ENCODE results near the gene SLC8B1. TPM values are rescaled to one million over a fixed set of nuclear protein-coding genes. Genes with fewer than 3 reads are reported as not detected.

Gene SLC8B1
- 10 to 100 TPM; 25.2 to 44.2 TPM for total RNA-seq

DNA sequence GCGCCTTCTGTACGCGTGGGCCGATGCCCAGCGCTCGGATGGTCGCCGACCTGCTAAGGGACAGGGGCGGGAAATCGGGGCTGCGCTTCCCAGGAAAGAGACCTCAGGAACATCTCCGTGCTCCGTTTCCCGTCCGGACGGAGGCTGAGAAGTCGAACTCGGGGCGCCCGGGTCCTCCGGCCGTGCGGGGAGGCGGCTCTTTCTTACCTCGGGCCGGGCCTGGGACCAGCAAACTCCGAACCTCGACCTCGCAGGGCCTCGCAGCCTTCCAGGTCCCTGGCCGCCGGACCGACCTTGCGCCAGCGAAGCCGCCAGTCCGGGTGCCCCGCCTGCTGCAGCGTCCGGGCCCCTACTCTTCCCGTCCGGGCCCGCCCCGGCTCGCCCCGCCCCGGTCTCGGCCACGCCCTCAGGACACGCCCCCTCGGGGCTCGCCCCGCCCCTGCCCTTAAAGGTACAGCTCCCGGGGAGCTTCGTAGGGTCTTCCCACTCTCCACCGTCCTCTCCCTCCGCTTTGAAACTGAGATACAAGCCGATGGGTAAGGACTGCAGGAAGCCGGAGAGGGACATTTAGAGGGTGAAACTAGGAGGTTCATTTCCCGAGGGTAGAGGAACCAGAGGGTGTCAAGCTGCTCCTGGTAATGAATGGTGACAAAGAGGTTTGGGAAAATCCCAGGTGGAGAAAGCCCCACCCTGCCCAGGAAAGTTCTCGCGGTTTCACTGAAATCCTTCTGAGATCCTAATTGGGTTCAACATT, at the start of gene SLC8B1:
SLC8B1 (minus strand) TSS at position 324 of the 754 bp plus-strand sequence. CDS start 2,231 bp downstream, outside the sequence.
- intact Hi-C loops (cut with DNase I): no loop called here

DNA sequence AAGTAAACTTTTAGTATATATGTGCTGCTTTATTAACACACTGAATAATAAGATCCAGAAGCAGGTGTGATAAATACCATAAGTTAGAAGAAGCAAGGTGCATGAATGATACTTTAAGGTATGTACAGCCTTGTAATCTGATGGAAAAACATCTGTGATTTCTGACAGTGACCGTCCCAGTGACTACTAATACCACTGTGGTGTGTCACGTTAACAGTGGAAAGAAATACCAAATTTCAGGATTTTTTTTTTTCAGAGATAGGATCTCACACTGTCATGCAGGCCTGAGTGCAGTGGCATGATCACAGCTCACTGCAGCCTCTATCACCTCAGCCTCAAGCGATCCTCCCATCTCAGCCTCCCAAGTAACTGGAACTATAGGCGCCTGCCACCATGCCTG, 47.3 kb upstream of the SLC8B1 start:
- no peak overlapping the region for H3K27ac ChIP-seq
- WGBS, 2 donors: 94 to 99% methylated on average over 4 of the region's 4 CpGs
- ATAC-seq (no peak), DNase-seq (no peak)
- H3K27me3 ChIP-seq: no peaks in the 10 kb centered on the region
- TF ChIP-seq, protein P1, sequence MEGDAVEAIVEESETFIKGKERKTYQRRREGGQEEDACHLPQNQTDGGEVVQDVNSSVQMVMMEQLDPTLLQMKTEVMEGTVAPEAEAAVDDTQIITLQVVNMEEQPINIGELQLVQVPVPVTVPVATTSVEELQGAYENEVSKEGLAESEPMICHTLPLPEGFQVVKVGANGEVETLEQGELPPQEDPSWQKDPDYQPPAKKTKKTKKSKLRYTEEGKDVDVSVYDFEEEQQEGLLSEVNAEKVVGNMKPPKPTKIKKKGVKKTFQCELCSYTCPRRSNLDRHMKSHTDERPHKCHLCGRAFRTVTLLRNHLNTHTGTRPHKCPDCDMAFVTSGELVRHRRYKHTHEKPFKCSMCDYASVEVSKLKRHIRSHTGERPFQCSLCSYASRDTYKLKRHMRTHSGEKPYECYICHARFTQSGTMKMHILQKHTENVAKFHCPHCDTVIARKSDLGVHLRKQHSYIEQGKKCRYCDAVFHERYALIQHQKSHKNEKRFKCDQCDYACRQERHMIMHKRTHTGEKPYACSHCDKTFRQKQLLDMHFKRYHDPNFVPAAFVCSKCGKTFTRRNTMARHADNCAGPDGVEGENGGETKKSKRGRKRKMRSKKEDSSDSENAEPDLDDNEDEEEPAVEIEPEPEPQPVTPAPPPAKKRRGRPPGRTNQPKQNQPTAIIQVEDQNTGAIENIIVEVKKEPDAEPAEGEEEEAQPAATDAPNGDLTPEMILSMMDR (IDR thresholded peaks at IDR 0.05): no peak
- no peak for TF ChIP-seq POLR2A (IDR thresholded peaks at IDR 0.05)
- intact Hi-C loops (cut with DNase I): no loop called here
- H3K9me3 ChIP-seq: no peaks in the 10 kb centered on the region
- no peaks in the 10 kb centered on the region for H3K4me1 ChIP-seq
- no peak overlapping the region for H3K4me3 ChIP-seq
- H3K36me3 ChIP-seq (replicated peaks in 1 of 2; ENCODE audit: insufficient read depth in 1 of 2, low read depth in 2 of 2): peaks cover 0 to 14% of the 10 kb centered on the region in 2 donors

More for the DNA sequence above, at the start of gene SLC8B1:
- Histone ChIP-seq H3K4me3 (peak within 1 kb of the TSS; percentile 18 to 55), H3K27me3 (no peaks in the 10 kb centered on the region), H3K4me1 (peaks cover 25% of the 10 kb centered on the region), H3K27ac (peak within 1 kb of the TSS; percentile 59 to 83 (median 74)), H3K36me3 (replicated peaks in 1 of 2; ENCODE audit: insufficient read depth in 1 of 2, low read depth in 2 of 2) (peaks cover 0 to 2% of the 10 kb centered on the region in 2 donors), H3K9me3 (no peaks in the 10 kb centered on the region)
- peak; percentile 98 for ATAC-seq
- DNase-seq: peak; percentile 88 to 91 (median 90)
- 0 to 1% methylated on average over 23 to 50 of the region's 62 CpGs for WGBS, 2 donors
- TF ChIP-seq, protein P1 (IDR thresholded peaks at IDR 0.05): no peak
- TF ChIP-seq POLR2A (IDR thresholded peaks at IDR 0.05): peak; percentile 87 to 94 (median 88)

DNA sequence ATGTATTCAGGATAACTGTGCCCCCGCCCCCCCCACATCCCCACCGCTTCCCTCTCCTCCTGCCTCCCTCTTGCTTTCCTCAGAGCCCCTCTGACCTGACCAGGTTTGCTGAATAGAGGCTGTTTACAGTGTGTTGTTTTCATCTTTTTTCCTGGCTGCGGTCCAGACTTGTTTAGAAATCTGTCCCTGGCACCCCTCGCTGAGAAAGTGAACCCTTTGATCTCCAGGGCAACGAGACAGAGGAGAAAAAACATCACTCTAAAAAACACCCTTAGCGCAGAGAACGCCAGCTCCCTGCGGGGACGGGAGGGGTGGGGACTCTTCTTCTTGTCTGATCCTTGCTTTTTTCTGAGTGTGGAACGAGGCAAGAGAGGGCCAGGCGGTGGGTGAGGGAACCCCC, 46.3 kb upstream of the SLC8B1 start:
- H3K9me3 ChIP-seq: no peaks in the 10 kb centered on the region
- H3K4me1 ChIP-seq: no peaks in the 10 kb centered on the region
- no peak overlapping the region for H3K4me3 ChIP-seq
- DNase-seq (no peak), ATAC-seq (no peak)
- no peak overlapping the region for H3K27ac ChIP-seq
- TF ChIP-seq POLR2A (IDR thresholded peaks at IDR 0.05): no peak
- TF ChIP-seq, protein P1 (IDR thresholded peaks at IDR 0.05): no peak
- WGBS, 2 donors: 81 to 85% methylated on average over 11 of the region's 11 CpGs
- no peaks in the 10 kb centered on the region for H3K27me3 ChIP-seq
- intact Hi-C loops (cut with DNase I): no loop called here
- peaks cover 0 to 12% of the 10 kb centered on the region in 2 donors for H3K36me3 ChIP-seq (replicated peaks in 1 of 2; ENCODE audit: insufficient read depth in 1 of 2, low read depth in 2 of 2)

DNA sequence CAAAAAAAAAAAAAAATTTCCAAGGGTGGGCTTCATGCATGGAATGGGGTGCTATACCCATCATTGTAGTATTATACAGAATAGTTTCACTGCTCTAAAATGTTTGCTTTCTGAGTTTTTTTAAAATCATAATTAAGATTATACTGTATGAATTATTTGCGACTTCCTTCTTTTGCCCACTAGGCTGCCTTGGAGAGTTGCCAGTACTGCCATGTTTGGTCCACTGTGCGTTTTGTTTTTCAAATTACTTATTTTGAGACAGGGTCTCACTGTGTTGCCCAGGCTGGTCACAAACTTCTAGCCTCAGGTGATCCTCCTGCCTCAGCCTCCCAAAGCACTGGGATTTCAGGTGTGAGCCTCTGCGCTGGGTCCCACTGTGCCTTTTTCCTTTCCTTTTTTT, 43.4 kb upstream of the SLC8B1 start:
- Histone ChIP-seq H3K9me3 (no peaks in the 10 kb centered on the region), H3K4me3 (no peak overlapping the region), H3K4me1 (no peaks in the 10 kb centered on the region), H3K27ac (no peak overlapping the region), H3K36me3 (replicated peaks in 1 of 2; ENCODE audit: insufficient read depth in 1 of 2, low read depth in 2 of 2) (peaks cover 0 to 5% of the 10 kb centered on the region in 2 donors), H3K27me3 (no peaks in the 10 kb centered on the region)
- DNase-seq: no peak
- intact Hi-C loops (cut with DNase I): no loop called here
- no peak for ATAC-seq
- 78 to 91% methylated on average over 3 of the region's 3 CpGs for WGBS, 2 donors
- TF ChIP-seq, protein P1 (IDR thresholded peaks at IDR 0.05): no peak
- no peak for TF ChIP-seq POLR2A (IDR thresholded peaks at IDR 0.05)
